HepG2 (cell line): ENCODE results near the gene SMAD7. TPM values are rescaled to one million over a fixed set of nuclear protein-coding genes. Genes with fewer than 3 reads are reported as not detected.

ENCODE experiments used
- ATM ChIP-seq: fragments of 450-650 bp; IDR thresholded peaks from 2 replicates; pipeline ENCODE4 v1.7.1; 2017; ENCODE audit warnings: mild to moderate bottlenecking, borderline replicate concordance
- CBX5 ChIP-seq: sonication (generic); formaldehyde crosslinking; IDR thresholded peaks from 2 replicates; pipeline ENCODE4 v1.4.0; 2020; ENCODE audit warnings: missing genetic modification reagents, borderline replicate concordance
- CTCF ChIP-seq: sonication (generic); formaldehyde crosslinking; IDR thresholded peaks from 2 replicates; pipeline ENCODE4 v1.5.0; 2020; ENCODE audit warnings: mild to moderate bottlenecking, missing genetic modification reagents, moderate library complexity
- ERF ChIP-seq: IDR thresholded peaks from 2 replicates; pipeline ENCODE4 v1.6.1; 2018; ENCODE audit warnings: missing biosample characterization, missing genetic modification reagents
- HNF4G ChIP-seq, 2 experiments: sonication (generic) in 1 of 2; formaldehyde crosslinking in 1 of 2; IDR thresholded peaks; 2 replicates each; pipeline versions ENCODE4 v1.4.0 to v1.6.1; 2011 to 2020; ENCODE audit warnings: borderline replicate concordance in 2 of 2, low read depth in 2 of 2, mild to moderate bottlenecking in 2 of 2, low read length in 1 of 2, missing genetic modification reagents in 1 of 2, moderate library complexity in 1 of 2
- LCORL ChIP-seq, 2 experiments: fragments of 450-650 bp in 1 of 2; sonication (generic) in 1 of 2; formaldehyde crosslinking in 1 of 2; IDR thresholded peaks; 2 replicates each; pipeline versions ENCODE4 v1.5.0 to v1.6.1; 2017 to 2020; ENCODE audit warnings: antibody characterized with exemption in 1 of 2, missing genetic modification reagents in 1 of 2
- MAFK ChIP-seq, 2 experiments: IDR thresholded peaks in 1 of 2; conservative IDR thresholded peaks in 1 of 2; 2 replicates each; pipeline ENCODE4 v1.6.1; 2011; ENCODE audit warnings: improper control_type of control experiment in 2 of 2, low read length in 2 of 2
- MLLT10 ChIP-seq: sonication (generic); formaldehyde crosslinking; IDR thresholded peaks from 2 replicates; pipeline ENCODE4 v1.4.0; 2020; ENCODE audit warnings: missing genetic modification reagents
- MTA3 ChIP-seq: sonication (generic); formaldehyde crosslinking; IDR thresholded peaks from 2 replicates; pipeline ENCODE4 v1.4.0; 2020; ENCODE audit warnings: missing genetic modification reagents
- NR2F6 ChIP-seq, 2 experiments: IDR thresholded peaks; 2 replicates each; pipeline ENCODE4 v1.6.1; 2016; ENCODE audit warnings: antibody characterized with exemption in 1 of 2, mild to moderate bottlenecking in 1 of 2
- PRDM15 ChIP-seq: sonication (generic); formaldehyde crosslinking; IDR thresholded peaks from 2 replicates; pipeline ENCODE4 v1.4.0; 2020; ENCODE audit warnings: missing genetic modification reagents
- THAP8 ChIP-seq: sonication (generic); formaldehyde crosslinking; IDR thresholded peaks from 2 replicates; pipeline ENCODE4 v1.5.1; 2020; ENCODE audit warnings: missing genetic modification reagents, mild to moderate bottlenecking, borderline replicate concordance
- ZNF121 ChIP-seq: sonication (generic); formaldehyde crosslinking; IDR thresholded peaks from 2 replicates; pipeline ENCODE4 v1.5.0; 2020; ENCODE audit warnings: mild to moderate bottlenecking, missing genetic modification reagents
- ZNF263 ChIP-seq: sonication (generic); formaldehyde crosslinking; IDR thresholded peaks from 2 replicates; pipeline ENCODE4 v1.4.0; 2020; ENCODE audit warnings: missing genetic modification reagents
- ZNF296 ChIP-seq: sonication (generic); formaldehyde crosslinking; conservative IDR thresholded peaks from 2 replicates; pipeline ENCODE4 v1.5.0; 2020; ENCODE audit warnings: mild to moderate bottlenecking, missing genetic modification reagents
- ZNF781 ChIP-seq: sonication (generic); formaldehyde crosslinking; IDR thresholded peaks from 2 replicates; pipeline ENCODE4 v1.5.1; 2020; ENCODE audit warnings: borderline replicate concordance, mild to moderate bottlenecking, missing genetic modification reagents; ENCODE audit errors: not compliant biosample characterization
- ZSCAN20 ChIP-seq: sonication (generic); formaldehyde crosslinking; IDR thresholded peaks from 2 replicates; pipeline ENCODE4 v1.4.0; 2020; ENCODE audit warnings: missing genetic modification reagents, mild to moderate bottlenecking, borderline replicate concordance
- polyA plus RNA-seq, 8 experiments: library from polyadenylated mRNA; depleted of rRNA in 3 of 8; stranded (reverse) in 7 of 8; unstranded in 1 of 8; fragments of >200 nt; fragmentation: Illumina TruSeq in 4 of 8; extraction: Trizol in 4 of 8; gene quantifications; 2 replicates each; pipeline versions ENCODE4 v1.2.1 to v1.2.3, GENCODE V29; 2011 to 2016; ENCODE audit warnings: low read depth in 4 of 8, missing spikeins in 1 of 8, mixed read lengths in 1 of 8; ENCODE audit not compliant: insufficient read depth in 1 of 8
- total RNA-seq, 5 experiments: library from RNA; depleted of rRNA; stranded (reverse); fragments of >200 nt; fragmentation: Illumina TruSeq; extraction: Trizol; gene quantifications; 2 replicates each; pipeline ENCODE4 v1.2.3, GENCODE V29; 2016; ENCODE audit warnings: low read depth in 1 of 5
- TF ChIP-seq, protein P1 (sequence below): sonication (generic); formaldehyde crosslinking; IDR thresholded peaks from 2 replicates; pipeline ENCODE4 v1.4.0; 2020; ENCODE audit warnings: missing genetic modification reagents
- TF ChIP-seq, protein P2 (sequence below): IDR thresholded peaks from 2 replicates; pipeline ENCODE4 v1.6.1; 2012; ENCODE audit warnings: low read depth, low read length, improper control_type of control experiment

SMAD7 gene
- total and polyA plus RNA-seq, 2 of the 13 experiments (the other 11 are each of a cell fraction or from before 2014, with no cell fraction given), result 17.4 to 24.7 TPM

GRCh38 chr18:48949606-48950535, 894 bp downstream of the SMAD7 start (continued):
- no peak for TF ChIP-seq NR2F6 (IDR thresholded peaks at IDR 0.05)
- peak; percentile 40; the same call in 1 of the 2 replicates for TF ChIP-seq NR2F6 (CRISPR knock-in tag; IDR thresholded peaks at IDR 0.05)
- TF ChIP-seq ZNF296 (CRISPR knock-in tag), result no peak
- TF ChIP-seq ERF (CRISPR knock-in tag), result no peak
- 0 out of 2 replicates have a peak, but pooled peaks have one; percentile 50 for TF ChIP-seq ZNF263 (CRISPR knock-in tag)
- TF ChIP-seq MLLT10 (CRISPR knock-in tag), result no peak
- TF ChIP-seq ATM, result no peak
- no peak for TF ChIP-seq CBX5 (CRISPR knock-in tag)
- no peak for TF ChIP-seq MAFK (conservative IDR thresholded peaks at IDR 0.05 in 1 of 2, IDR thresholded peaks at IDR 0.05 in 1 of 2; ENCODE audit: low read length in 2 of 2)
- TF ChIP-seq THAP8 (CRISPR knock-in tag), result no peak
- no peak for TF ChIP-seq MTA3 (CRISPR knock-in tag)
- TF ChIP-seq, protein P1, sequence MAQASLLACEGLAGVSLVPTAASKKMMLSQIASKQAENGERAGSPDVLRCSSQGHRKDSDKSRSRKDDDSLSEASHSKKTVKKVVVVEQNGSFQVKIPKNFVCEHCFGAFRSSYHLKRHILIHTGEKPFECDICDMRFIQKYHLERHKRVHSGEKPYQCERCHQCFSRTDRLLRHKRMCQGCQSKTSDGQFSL, result 0 out of 2 replicates have a peak, but pooled peaks have one; percentile 3
- TF ChIP-seq ZNF781 (CRISPR knock-in tag), result no peak
- TF ChIP-seq ZNF121, result no peak
- no peak for TF ChIP-seq PRDM15 (CRISPR knock-in tag)
- TF ChIP-seq, protein P2, sequence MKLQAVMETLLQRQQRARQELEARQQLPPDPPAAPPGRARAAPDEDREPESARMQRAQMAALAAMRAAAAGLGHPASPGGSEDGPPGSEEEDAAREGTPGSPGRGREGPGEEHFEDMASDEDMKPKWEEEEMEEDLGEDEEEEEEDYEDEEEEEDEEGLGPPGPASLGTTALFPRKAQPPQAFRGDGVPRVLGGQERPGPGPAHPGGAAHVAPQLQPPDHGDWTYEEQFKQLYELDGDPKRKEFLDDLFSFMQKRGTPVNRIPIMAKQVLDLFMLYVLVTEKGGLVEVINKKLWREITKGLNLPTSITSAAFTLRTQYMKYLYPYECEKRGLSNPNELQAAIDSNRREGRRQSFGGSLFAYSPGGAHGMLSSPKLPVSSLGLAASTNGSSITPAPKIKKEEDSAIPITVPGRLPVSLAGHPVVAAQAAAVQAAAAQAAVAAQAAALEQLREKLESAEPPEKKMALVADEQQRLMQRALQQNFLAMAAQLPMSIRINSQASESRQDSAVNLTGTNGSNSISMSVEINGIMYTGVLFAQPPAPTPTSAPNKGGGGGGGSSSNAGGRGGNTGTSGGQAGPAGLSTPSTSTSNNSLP, result no peak
- peak; percentile 36; the same call in 1 of the 2 replicates for TF ChIP-seq CTCF
- TF ChIP-seq ZSCAN20 (CRISPR knock-in tag), result no peak
- TF ChIP-seq LCORL (IDR thresholded peaks at IDR 0.05), result no peak
- no peak for TF ChIP-seq LCORL (CRISPR knock-in tag; IDR thresholded peaks at IDR 0.05)
- TF ChIP-seq HNF4G (IDR thresholded peaks at IDR 0.05; ENCODE audit: borderline replicate concordance, low read depth, low read length), result peak; percentile 52; the same call in 1 of the 2 replicates
- no peak for TF ChIP-seq HNF4G (CRISPR knock-in tag; IDR thresholded peaks at IDR 0.05; ENCODE audit: borderline replicate concordance, low read depth)
